AG04450 (cell line): ENCODE data around the gene APCDD1L. TPM values are rescaled to one million over a fixed set of nuclear protein-coding genes. Genes with fewer than 3 reads are reported as not detected.

Experiments
- CTCF ChIA-PET: fragments of 300-600, 350-600 bp; formaldehyde crosslinking; extraction: SDS; loops from one replicate; lab custom pipeline; 2022; ENCODE audit warnings: antibody characterized with exemption, inconsistent platforms; lab: Charles Lee
- POLR2A ChIA-PET: fragments of 350-600 bp; formaldehyde crosslinking; extraction: SDS; loops from one replicate; lab custom pipeline; 2021; ENCODE audit warnings: antibody characterized with exemption, inconsistent platforms; lab: Yijun Ruan, JAX
- DNase-seq: peaks from one replicate; pipeline ENCODE4 v3.0.0-alpha.2; 2011; ENCODE audit warnings: low read depth, low spot score
- H3K27ac ChIP-seq: one replicate; pipeline ENCODE4 v1.5.1; 2012; ENCODE audit warnings: low read depth, low read length, control low read depth
- H3K27me3 ChIP-seq: one replicate; pipeline ENCODE4 v1.6.0; 2012; ENCODE audit warnings: low read length; ENCODE audit not compliant: control insufficient read depth, insufficient read depth
- H3K4me3 ChIP-seq: 2 replicates; pipeline ENCODE4 v1.5.1; 2011; ENCODE audit warnings: mild to moderate bottlenecking, low read depth, low read length, control low read depth
- H3K9me3 ChIP-seq: 2 replicates; pipeline ENCODE4 v1.5.1; 2012; ENCODE audit warnings: low read length; ENCODE audit not compliant: control insufficient read depth, insufficient read depth
- polyA plus RNA-seq: library from polyadenylated mRNA; depleted of rRNA; stranded (reverse); fragments of >200 nt; gene quantifications from 2 replicates; pipeline ENCODE4 v1.2.3, GENCODE V29; 2011
- TF ChIP-seq, protein P1 (sequence below): IDR thresholded peaks from 2 replicates; pipeline ENCODE4 v1.5.1; 2011; ENCODE audit warnings: low read depth, low read length, control low read depth, inconsistent platforms

APCDD1L gene
- polyA plus RNA-seq, 1 experiment = 8.6 TPM

DNA sequence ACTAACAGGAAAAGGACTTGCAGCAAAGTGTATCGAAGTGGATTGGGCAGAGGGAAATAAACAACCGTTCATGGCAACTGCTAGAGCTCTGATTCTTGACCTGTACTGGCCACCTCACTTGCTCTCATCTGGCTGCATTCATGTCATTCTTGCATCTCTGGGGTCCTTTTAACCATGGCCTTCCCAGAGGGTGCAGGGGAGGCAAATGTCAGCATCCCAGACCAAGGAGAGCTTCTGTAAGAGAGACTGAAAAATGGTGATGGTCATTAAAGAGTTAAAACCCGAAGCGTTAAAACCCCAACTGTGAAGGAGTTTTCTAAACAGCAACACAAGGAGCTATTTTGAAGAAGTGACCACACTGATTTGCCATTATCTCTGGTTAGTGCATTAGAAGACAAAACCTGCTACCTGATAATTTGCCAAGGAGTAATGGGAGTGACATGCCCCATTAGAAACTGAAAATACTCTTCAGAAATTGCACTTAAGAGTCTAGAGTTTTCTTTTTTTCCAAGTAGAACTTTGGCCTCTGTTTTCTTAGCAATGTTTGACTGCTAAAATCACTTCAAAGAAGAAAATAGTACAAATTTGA lies 62.4 kb downstream of the APCDD1L start:
- ChIA-PET CTCF (no interaction called here), POLR2A (no interaction called here)
- no peak overlapping the region for H3K4me3 ChIP-seq
- no peak for DNase-seq
- H3K27ac ChIP-seq = no peak overlapping the region
- TF ChIP-seq, protein P1, sequence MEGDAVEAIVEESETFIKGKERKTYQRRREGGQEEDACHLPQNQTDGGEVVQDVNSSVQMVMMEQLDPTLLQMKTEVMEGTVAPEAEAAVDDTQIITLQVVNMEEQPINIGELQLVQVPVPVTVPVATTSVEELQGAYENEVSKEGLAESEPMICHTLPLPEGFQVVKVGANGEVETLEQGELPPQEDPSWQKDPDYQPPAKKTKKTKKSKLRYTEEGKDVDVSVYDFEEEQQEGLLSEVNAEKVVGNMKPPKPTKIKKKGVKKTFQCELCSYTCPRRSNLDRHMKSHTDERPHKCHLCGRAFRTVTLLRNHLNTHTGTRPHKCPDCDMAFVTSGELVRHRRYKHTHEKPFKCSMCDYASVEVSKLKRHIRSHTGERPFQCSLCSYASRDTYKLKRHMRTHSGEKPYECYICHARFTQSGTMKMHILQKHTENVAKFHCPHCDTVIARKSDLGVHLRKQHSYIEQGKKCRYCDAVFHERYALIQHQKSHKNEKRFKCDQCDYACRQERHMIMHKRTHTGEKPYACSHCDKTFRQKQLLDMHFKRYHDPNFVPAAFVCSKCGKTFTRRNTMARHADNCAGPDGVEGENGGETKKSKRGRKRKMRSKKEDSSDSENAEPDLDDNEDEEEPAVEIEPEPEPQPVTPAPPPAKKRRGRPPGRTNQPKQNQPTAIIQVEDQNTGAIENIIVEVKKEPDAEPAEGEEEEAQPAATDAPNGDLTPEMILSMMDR = no peak
- H3K27me3 ChIP-seq = no peaks in the 10 kb centered on the region
- peaks cover 2% of the 10 kb centered on the region for H3K9me3 ChIP-seq

DNA sequence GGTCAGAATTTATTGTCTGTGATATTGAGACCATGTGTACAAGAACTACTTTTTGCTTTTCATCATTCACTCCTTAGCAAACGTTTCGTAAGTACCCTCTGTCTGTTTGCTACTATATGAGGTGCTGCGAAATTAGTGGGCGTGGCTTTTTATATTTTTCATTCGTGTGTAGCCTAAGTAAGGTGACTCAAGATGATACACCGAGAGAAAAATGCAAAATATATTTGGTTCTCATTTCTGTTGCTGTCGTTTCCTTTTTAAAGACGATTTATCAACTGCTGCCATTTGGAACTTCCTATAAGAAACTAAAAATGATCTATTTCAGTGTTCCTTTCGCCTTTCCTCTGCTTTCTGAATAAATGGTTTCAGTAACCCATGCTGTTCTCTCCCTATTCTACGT lies 64.9 kb downstream of the APCDD1L start:
- TF ChIP-seq, protein P1 = no peak
- ChIA-PET CTCF (interaction anchor here (0.6 to 4.2 kb wide), 2 partner anchors 213 to 280 kb away, joined by 5 to 68 read pairs; no protein-coding TSS in a partner anchor), POLR2A (no interaction called here)
- Histone ChIP-seq H3K27ac (no peak overlapping the region), H3K4me3 (no peak overlapping the region), H3K27me3 (no peaks in the 10 kb centered on the region), H3K9me3 (no peaks in the 10 kb centered on the region; the same call in 1 of the 2 replicates)
- DNase-seq = no peak

DNA sequence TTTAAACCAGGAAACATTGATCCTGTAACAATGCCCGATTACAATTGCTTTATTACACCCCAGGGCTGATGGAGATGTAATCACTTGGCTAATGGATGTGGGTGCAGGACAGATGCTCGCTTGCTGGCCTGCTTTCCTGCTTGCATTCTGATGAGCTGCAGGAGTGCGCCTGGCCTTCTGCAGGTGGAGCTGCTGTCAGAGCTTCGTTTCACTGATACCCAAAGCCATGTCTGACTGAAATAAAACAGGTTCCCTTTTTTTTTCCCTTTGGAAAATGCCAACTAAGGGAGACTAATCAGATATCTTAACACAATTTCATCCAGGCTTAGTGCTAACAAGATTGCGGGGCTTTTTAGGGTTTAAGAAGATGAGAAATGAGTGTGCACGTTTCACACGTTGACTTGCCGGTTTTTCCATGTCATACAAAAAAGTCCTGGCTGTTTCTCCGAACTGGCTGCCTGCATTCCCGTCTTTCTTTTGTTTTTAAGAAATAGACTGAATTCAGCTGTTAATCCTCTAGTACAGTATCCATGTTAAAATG lies 65.4 kb downstream of the APCDD1L start:
- H3K9me3 ChIP-seq = no peaks in the 10 kb centered on the region
- DNase-seq = no peak
- POLR2A ChIA-PET = interaction anchor here (0.6 kb wide), 1 partner anchor 13 kb away, joined by 3 read pairs; no protein-coding TSS in a partner anchor
- TF ChIP-seq, protein P1 = no peak
- CTCF ChIA-PET = interaction anchor here (4.2 kb wide), 1 partner anchor 213 kb away, joined by 68 read pairs; no protein-coding TSS in a partner anchor
- no peak overlapping the region for H3K27ac ChIP-seq
- H3K27me3 ChIP-seq = no peaks in the 10 kb centered on the region
- no peak overlapping the region for H3K4me3 ChIP-seq

DNA sequence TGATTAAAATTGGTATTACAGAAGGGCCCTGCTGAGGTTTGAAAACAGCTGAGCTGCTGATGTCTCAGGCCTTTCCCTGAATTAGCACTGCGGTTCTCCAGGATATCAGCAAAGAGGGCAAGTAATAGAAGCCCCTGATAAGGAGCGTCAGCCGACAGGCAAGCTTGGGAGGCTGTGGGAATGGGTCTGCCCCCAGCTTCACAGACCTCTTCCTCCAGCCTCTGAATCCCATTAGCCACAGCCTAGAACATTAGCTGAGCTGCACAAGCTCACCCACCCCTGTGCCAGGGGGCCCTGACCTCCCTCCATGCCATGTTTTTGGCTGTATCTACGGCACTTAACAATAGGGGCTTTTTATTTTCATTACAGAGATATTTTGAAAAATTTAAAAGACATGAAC lies 66.2 kb downstream of the APCDD1L start:
- CTCF ChIA-PET = interaction anchor here (1.6 to 4.2 kb wide), 3 partner anchors 202 to 212 kb away, joined by 3 to 68 read pairs (median 7); partner anchors contain the start of gene STX16
- TF ChIP-seq, protein P1 = no peak
- no peak overlapping the region for H3K27ac ChIP-seq
- H3K4me3 ChIP-seq = no peak overlapping the region
- H3K27me3 ChIP-seq = no peaks in the 10 kb centered on the region
- no peaks in the 10 kb centered on the region for H3K9me3 ChIP-seq
- DNase-seq = no peak
- POLR2A ChIA-PET = no interaction called here
